ENCODE results near the gene PLPP1.

DNA sequence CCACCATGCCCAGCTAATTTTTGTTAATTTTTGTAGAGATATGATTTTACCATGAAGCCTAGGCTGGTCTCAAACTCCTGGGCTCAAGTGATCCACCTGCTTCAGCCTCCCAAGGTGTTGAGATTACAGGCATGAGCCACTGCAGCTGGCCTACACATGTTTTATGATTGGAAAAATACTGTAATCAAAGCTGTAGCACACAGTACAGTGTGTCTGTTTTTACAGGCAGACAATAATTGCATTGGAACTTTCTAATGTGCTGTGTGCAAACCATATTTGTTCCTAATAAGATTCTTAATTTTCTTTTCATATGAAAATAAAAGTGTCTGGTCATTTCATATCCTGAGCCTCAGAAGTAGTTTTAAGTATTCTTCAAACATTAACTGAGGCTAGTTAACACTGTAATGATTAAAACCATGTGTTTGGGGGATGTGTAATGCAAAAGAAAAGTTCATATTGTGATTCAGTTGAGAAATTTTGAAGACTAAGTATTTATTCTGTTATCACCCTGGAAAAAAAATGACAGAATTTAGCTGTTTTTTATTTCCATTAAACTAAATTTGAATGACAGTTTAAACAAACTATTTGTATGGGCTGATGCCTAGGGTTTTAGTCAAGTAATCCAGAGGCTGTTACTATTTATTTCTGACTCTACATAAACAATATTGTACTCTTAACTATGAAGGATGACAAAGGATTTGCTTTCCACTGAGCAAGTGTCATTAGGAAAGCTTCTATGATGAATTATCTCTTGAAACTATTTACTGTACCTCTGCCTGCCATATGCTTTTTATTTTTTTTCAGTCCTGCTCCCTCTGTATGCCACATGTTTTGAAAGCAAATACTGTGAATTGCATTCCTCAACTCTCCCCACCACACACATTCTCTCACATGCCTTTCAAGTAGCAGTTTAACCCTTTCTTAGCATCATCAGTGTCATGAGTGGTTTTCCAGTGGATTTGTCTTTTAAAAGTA, 115.5 kb downstream of the PLPP1 start:
- TF ChIP-seq, protein P1, sequence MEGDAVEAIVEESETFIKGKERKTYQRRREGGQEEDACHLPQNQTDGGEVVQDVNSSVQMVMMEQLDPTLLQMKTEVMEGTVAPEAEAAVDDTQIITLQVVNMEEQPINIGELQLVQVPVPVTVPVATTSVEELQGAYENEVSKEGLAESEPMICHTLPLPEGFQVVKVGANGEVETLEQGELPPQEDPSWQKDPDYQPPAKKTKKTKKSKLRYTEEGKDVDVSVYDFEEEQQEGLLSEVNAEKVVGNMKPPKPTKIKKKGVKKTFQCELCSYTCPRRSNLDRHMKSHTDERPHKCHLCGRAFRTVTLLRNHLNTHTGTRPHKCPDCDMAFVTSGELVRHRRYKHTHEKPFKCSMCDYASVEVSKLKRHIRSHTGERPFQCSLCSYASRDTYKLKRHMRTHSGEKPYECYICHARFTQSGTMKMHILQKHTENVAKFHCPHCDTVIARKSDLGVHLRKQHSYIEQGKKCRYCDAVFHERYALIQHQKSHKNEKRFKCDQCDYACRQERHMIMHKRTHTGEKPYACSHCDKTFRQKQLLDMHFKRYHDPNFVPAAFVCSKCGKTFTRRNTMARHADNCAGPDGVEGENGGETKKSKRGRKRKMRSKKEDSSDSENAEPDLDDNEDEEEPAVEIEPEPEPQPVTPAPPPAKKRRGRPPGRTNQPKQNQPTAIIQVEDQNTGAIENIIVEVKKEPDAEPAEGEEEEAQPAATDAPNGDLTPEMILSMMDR (IDR thresholded peaks at IDR 0.05) = no peak
- TF ChIP-seq EZH2 (IDR thresholded peaks at IDR 0.05) = no peak
